Caki2 (cell line): ENCODE data around the gene GNG14. TPM values are rescaled to one million over a fixed set of nuclear protein-coding genes. Genes with fewer than 3 reads are reported as not detected.
"Not testable (repeated sequence)": the region's sequence is repeated elsewhere in the genome, so short reads cannot be mapped to it uniquely, and the experiment has no call there.

Experiments used
- DNase-seq: peaks from one replicate; pipeline ENCODE4 v3.0.0-alpha.2; 2015; ENCODE audit warnings: low read depth
- in situ Hi-C: cut with HindIII; loops from 2 replicates; pipeline ENCODE4 v1.10.0; 2016; ENCODE audit warnings: low sequenced_read_pairs, low pct_unique_long_range_greater_than_20kb, mixed read lengths
- total RNA-seq: library from RNA; depleted of rRNA; stranded (reverse); fragments of >200 nt; shearing (Covaris generic); gene quantifications from 2 replicates; pipeline ENCODE4 v1.2.3, GENCODE V29; 2014; ENCODE audit warnings: low replicate concordance; rRNA removed

GNG14 gene
- not detected in 2 replicates for total RNA-seq

GRCh38 chr19:12687496-12688196 is at the start of gene GNG14:
GNG14 (plus strand) TSS chr19:12687998; CDS start chr19:12688049, 51 bp downstream.
- in situ Hi-C loops, result no loop called here
- no peak for DNase-seq

- in situ Hi-C loops, result no loop called here
- no peak for DNase-seq
Measured at GRCh38 chr19:12638611-12639182, 49.1 kb upstream of the GNG14 start.

- peak; percentile 51 for DNase-seq
- in situ Hi-C loops, result no loop called here
Measured at GRCh38 chr19:12639901-12640613, 47.7 kb upstream of the GNG14 start.

- no peak for DNase-seq
- in situ Hi-C loops, result no loop called here
Measured at GRCh38 chr19:12641456-12641855, 46.3 kb upstream of the GNG14 start.

GRCh38 chr19:12642506-12642905 is 45.3 kb upstream of the GNG14 start:
- in situ Hi-C loops, result no loop called here
- no peak for DNase-seq

GRCh38 chr19:12643716-12644115 is 44.1 kb upstream of the GNG14 start:
- DNase-seq, in situ Hi-C loops: not testable (repeated sequence)

GRCh38 chr19:12646551-12646950 is 41.2 kb upstream of the GNG14 start:
- DNase-seq, result no peak
- in situ Hi-C loops, result no loop called here

- in situ Hi-C loops, result no loop called here
- no peak for DNase-seq
Measured at GRCh38 chr19:12647047-12647446, 40.8 kb upstream of the GNG14 start.

- no peak for DNase-seq
- in situ Hi-C loops, result no loop called here
Measured at GRCh38 chr19:12647490-12648071, 40.2 kb upstream of the GNG14 start.

GRCh38 chr19:12648088-12648487 is 39.7 kb upstream of the GNG14 start:
- in situ Hi-C loops, result no loop called here
- DNase-seq, result no peak

GRCh38 chr19:12649941-12650340 is 37.9 kb upstream of the GNG14 start:
- DNase-seq, result no peak
- in situ Hi-C loops, result no loop called here

GRCh38 chr19:12652219-12652618 is 35.6 kb upstream of the GNG14 start:
- DNase-seq, result no peak
- in situ Hi-C loops, result no loop called here

GRCh38 chr19:12655546-12655945 is 32.3 kb upstream of the GNG14 start:
- DNase-seq, result no peak
- in situ Hi-C loops, result no loop called here

GRCh38 chr19:12656899-12657571 is 30.8 kb upstream of the GNG14 start:
- no peak for DNase-seq
- in situ Hi-C loops, result no loop called here

- no peak for DNase-seq
- in situ Hi-C loops, result no loop called here
Measured at GRCh38 chr19:12657966-12658365, 29.8 kb upstream of the GNG14 start.

- in situ Hi-C loops, result no loop called here
- no peak for DNase-seq
Measured at GRCh38 chr19:12660980-12661379, 26.8 kb upstream of the GNG14 start.

- in situ Hi-C loops, result no loop called here
- peak; percentile 33 for DNase-seq
Measured at GRCh38 chr19:12664406-12665280, 23.2 kb upstream of the GNG14 start.

- no peak for DNase-seq
- in situ Hi-C loops, result no loop called here
Measured at GRCh38 chr19:12665281-12665573, 22.6 kb upstream of the GNG14 start.
